ENCODE data around the gene ZBED6. TPM values are rescaled to one million over a fixed set of nuclear protein-coding genes. Genes with fewer than 3 reads are reported as not detected.

ZBED6 gene
- total RNA-seq, 1 experiment from 2014 or later: 35.6 TPM

GRCh38 chr1:203842559-203842876 lies 47.1 kb downstream of the ZBED6 start:
- BruUV-seq (replicated peaks): no TSS peak
- Mint-ChIP-seq H3K4me1 (ENCODE audit: low read depth, unreplicated experiment) (no peaks in the 10 kb centered on the region), H3K27me3 (ENCODE audit: unreplicated experiment) (no peaks in the 10 kb centered on the region), H3K9me3 (ENCODE audit: low read depth, unreplicated experiment) (no peaks in the 10 kb centered on the region), H3K36me3 (ENCODE audit: insufficient read depth, unreplicated experiment) (peaks cover 85% of the 10 kb centered on the region), H3K4me3 (ENCODE audit: low read depth, unreplicated experiment) (no peak overlapping the region), H3K27ac (ENCODE audit: unreplicated experiment) (no peak overlapping the region)
- DNase-seq: no peak
- intact Hi-C loops (cut with micrococcal nuclease; ENCODE audit: unreplicated experiment): no loop called here
- TF ChIP-seq CTCF (IDR thresholded peaks at IDR 0.05; ENCODE audit: unreplicated experiment): no peak
- CTCF ChIA-PET: no interaction called here

GRCh38 chr1:203843435-203843834 lies 48.0 kb downstream of the ZBED6 start:
- H3K4me3 Mint-ChIP-seq (ENCODE audit: low read depth, unreplicated experiment): no peak overlapping the region
- CTCF ChIA-PET: no interaction called here
- peaks cover 77% of the 10 kb centered on the region for H3K36me3 Mint-ChIP-seq (ENCODE audit: insufficient read depth, unreplicated experiment)

More at GRCh38 chr1:203843435-203843834, 48.0 kb downstream of the ZBED6 start:
- no peaks in the 10 kb centered on the region for H3K4me1 Mint-ChIP-seq (ENCODE audit: low read depth, unreplicated experiment)
- no peaks in the 10 kb centered on the region for H3K27me3 Mint-ChIP-seq (ENCODE audit: unreplicated experiment)
- TF ChIP-seq CTCF (IDR thresholded peaks at IDR 0.05; ENCODE audit: unreplicated experiment): no peak
- intact Hi-C loops (cut with micrococcal nuclease; ENCODE audit: unreplicated experiment): no loop called here
- DNase-seq: no peak
- H3K27ac Mint-ChIP-seq (ENCODE audit: unreplicated experiment): no peak overlapping the region
- no TSS peak for BruUV-seq (replicated peaks)
- no peaks in the 10 kb centered on the region for H3K9me3 Mint-ChIP-seq (ENCODE audit: low read depth, unreplicated experiment)

Other genes starting within 250 kb of the ZBED6 start
- gene ATP2B4, start 168.8 kb upstream of the ZBED6 start, total RNA-seq (2022): 1.9 and 3.9 TPM in 2 replicates
- not detected in 2 replicates for gene LAX1, start 30.4 kb upstream of the ZBED6 start, total RNA-seq (2022)
- gene ZC3H11A, start within 50 bp of the ZBED6 start, total RNA-seq (2022): 103 and 113 TPM in 2 replicates
- gene SNRPE, start 66.0 kb downstream of the ZBED6 start, total RNA-seq (2022): 195 and 224 TPM in 2 replicates

Measured in Calu3 (cell line).